A549 treated with AZD9567 at 1 μM for 4 hours (cell line): Measurements from ENCODE around the gene PTK7. TPM values are rescaled to one million over a fixed set of nuclear protein-coding genes. Genes with fewer than 3 reads are reported as not detected.

Source experiments
- total RNA-seq: library from RNA; stranded (reverse); fragments of 200-300 nt; extraction: Qiagen RNA extraction; gene quantifications from 5 replicates; pipeline ENCODE4 v1.2.3, GENCODE V29; 2022; ENCODE audit not compliant: insufficient read depth

The PTK7 gene
- total RNA-seq, result 4.4 to 12.7 TPM (median 5.0 TPM) in 5 replicates

GRCh38 chr6:43075670-43076463 lies at the start of gene PTK7:
PTK7 (plus strand) TSS chr6:43076314; CDS start chr6:43076489, 175 bp downstream.

DNA sequence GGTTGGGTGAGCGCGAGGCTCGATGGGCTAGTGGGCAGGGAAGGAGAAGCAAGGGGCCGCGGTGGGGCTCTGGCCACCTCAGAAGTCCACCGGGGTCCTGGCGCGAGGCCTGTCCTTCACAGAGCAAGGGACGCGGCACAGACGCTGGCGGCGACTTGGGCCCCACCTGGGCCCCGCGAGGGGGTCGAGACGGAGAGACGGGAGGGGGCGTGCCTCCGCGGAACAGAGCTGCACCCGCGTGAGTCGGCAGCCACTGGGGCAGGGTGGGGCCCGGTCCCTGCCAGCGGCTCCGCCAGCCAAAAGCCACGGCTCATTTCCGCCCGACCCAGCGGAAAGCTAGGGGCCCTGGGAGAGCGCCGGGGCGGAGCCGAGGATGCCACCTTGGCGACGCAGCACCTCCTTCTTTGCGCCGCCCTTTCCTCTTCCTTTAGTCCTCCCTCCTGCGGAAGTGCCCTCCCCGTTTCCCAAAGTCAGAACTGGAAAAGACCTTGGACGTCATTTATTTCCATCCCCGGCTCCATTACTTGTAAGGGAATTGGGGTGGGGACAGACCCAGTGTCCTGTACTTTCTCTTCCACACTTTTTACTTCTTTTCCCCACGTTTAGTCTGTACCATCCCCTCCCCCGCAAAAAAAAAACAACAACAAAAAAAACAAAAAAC lies 22.4 kb upstream of the PTK7 start, which contains the start of gene CUL7:
CUL7 (minus strand) TSS at position 307 of the 661 bp plus-strand sequence. CDS start 1,063 bp downstream, outside the sequence.

DNA sequence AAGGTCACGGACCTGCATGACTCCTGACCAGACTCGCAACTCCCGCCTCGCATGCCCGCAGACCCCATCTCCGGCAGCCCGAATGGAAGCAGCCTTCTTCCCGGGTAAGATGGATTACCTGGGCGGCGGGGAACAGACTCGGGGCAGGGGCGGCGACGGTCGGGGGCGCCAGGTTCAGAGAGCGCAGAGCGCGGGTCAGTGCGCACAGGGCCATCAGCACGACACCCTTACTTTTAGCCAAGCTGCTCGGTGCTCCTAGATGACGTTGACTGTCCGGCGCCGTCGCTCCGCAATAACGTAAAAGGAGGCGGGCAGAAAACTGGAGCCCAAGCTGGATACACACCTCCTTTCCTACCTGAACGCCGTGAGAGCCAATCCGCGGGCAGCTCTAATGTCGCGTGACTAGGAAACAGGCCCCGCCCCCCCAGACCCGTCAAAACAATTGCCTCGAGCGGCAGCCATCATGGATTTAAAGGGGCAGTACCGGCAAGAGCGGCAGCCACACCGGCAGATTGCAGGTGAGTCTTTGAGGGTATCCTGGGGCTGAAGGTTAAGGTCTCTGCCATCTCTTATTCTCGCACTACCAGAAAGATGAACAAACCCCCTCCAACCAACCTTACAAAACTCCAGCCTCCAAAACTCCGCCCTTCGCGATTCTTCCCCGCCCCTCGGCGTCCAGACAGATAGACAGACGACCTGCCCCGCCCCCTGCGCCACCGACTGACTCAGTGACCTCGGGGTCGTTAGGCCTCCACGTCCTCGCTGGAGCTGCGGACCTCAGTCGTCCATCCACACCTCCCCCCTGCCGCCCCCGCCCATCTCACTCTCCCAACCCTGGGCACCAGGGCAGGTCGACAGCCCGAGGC lies 16.7 kb upstream of the PTK7 start, which contains the start of the genes KLC4 and MRPL2:
KLC4 (plus strand) TSS at position 464 of the 866 bp plus-strand sequence. CDS start 1,705 bp downstream, outside the sequence.
MRPL2 (minus strand) TSS at position 267 of the 866 bp plus-strand sequence; CDS start at position 214, 53 bp downstream.

GRCh38 chr6:43170931-43171706 lies 95.0 kb downstream of the PTK7 start, which contains the start of gene SRF:
SRF (plus strand) TSS chr6:43171269; CDS start chr6:43171657, 388 bp downstream.

GRCh38 chr6:43181942-43182860 lies 106.1 kb downstream of the PTK7 start, which contains the start of gene CUL9:
CUL9 (plus strand) TSS chr6:43182196; CDS start chr6:43184311, 2,115 bp downstream.

Other genes starting within 250 kb of the PTK7 start
- gene RPL7L1, start 196.7 kb upstream of the PTK7 start, total RNA-seq, result 63.2 to 88.2 TPM (median 65.6 TPM) in 5 replicates
- gene PTCRA, start 160.3 kb upstream of the PTK7 start, total RNA-seq, result not detected in 5 replicates
- gene CNPY3, start 146.8 kb upstream of the PTK7 start, total RNA-seq, result 30.9 to 44.1 TPM (median 40.6 TPM) in 5 replicates
- gene GNMT, start 115.6 kb upstream of the PTK7 start, total RNA-seq, result 0.13 to 0.22 TPM (median 0.16 TPM) in 4 of 5 replicates, not detected in the other
- 6.8 to 9.0 TPM (median 8.8 TPM) in 5 replicates for gene PEX6, start 97.1 kb upstream of the PTK7 start, total RNA-seq
- gene PPP2R5D, start 91.7 kb upstream of the PTK7 start, total RNA-seq, result 24.4 to 30.2 TPM (median 25.9 TPM) in 5 replicates
- 84.2 to 98.3 TPM (median 93.7 TPM) in 5 replicates for gene MEA1, start 62.4 kb upstream of the PTK7 start, total RNA-seq
- 26.1 to 33.2 TPM (median 28.5 TPM) in 5 replicates for gene KLHDC3, start 62.1 kb upstream of the PTK7 start, total RNA-seq
- 67.4 to 78.5 TPM (median 71.4 TPM) in 5 replicates for gene RRP36, start 54.7 kb upstream of the PTK7 start, total RNA-seq
- 5.6 to 8.5 TPM (median 7.8 TPM) in 5 replicates for gene CUL7, start 22.5 kb upstream of the PTK7 start, total RNA-seq
- gene MRPL2, start 16.9 kb upstream of the PTK7 start, total RNA-seq, result 60.2 to 69.4 TPM (median 62.1 TPM) in 5 replicates
- gene KLC4, start 16.7 kb upstream of the PTK7 start, total RNA-seq, result 4.8 to 7.7 TPM (median 6.4 TPM) in 5 replicates
- gene SRF, start 95.0 kb downstream of the PTK7 start, total RNA-seq, result 13.9 to 16.8 TPM (median 16.4 TPM) in 5 replicates
- 6.1 to 9.7 TPM (median 9.2 TPM) in 5 replicates for gene CUL9, start 105.9 kb downstream of the PTK7 start, total RNA-seq
- 54.2 to 100.0 TPM (median 95.4 TPM) in 5 replicates for gene DNPH1, start 153.2 kb downstream of the PTK7 start, total RNA-seq
- gene TTBK1, start 167.2 kb downstream of the PTK7 start, total RNA-seq, result 0.03 to 0.06 TPM (median 0.05 TPM) in 4 of 5 replicates, not detected in the other
- not detected in 5 replicates for gene SLC22A7, start 221.9 kb downstream of the PTK7 start, total RNA-seq
- 0.23 to 0.57 TPM (median 0.53 TPM) in 4 of 5 replicates, not detected in the other for gene CRIP3, start 232.5 kb downstream of the PTK7 start, total RNA-seq